T-helper 17 cell (primary cell): ENCODE measurements around the gene PRDM1. TPM values are rescaled to one million over a fixed set of nuclear protein-coding genes. Genes with fewer than 3 reads are reported as not detected.
A peak's percentile ranks its signal among the peaks of the same experiment; 100 is the strongest.

ENCODE experiments used
- ATAC-seq: fragments of 150-1000 bp; cut with Tn5 transposase; 2 replicates; pipeline ENCODE4 v1.10.0; 2021; ENCODE audit warnings: mild to moderate bottlenecking, moderate library complexity
- DNase-seq, 3 donors: peaks; one replicate each; pipeline versions ENCODE4 v3.0.0 to v3.0.0-alpha.2; 2020 to 2021
- H3K9me3 ChIP-seq: one replicate; pipeline ENCODE4 v1.7.0; 2013; ENCODE audit warnings: low read length, mild to moderate bottlenecking; ENCODE audit not compliant: control insufficient read depth, poor library complexity, severe bottlenecking
- H3K27ac Mint-ChIP-seq: one replicate; pipeline ENCODE4 v1.8.0; 2022; ENCODE audit warnings: mild to moderate bottlenecking, moderate library complexity, mixed read lengths
- H3K27me3 Mint-ChIP-seq: one replicate; pipeline ENCODE4 v1.8.0; 2022; ENCODE audit warnings: mixed read lengths
- H3K36me3 Mint-ChIP-seq: one replicate; pipeline ENCODE4 v1.8.0; 2022; ENCODE audit warnings: low read depth, mixed read lengths
- H3K4me1 Mint-ChIP-seq: one replicate; pipeline ENCODE4 v1.8.0; 2022; ENCODE audit warnings: mild to moderate bottlenecking, mixed read lengths
- H3K4me3 Mint-ChIP-seq: one replicate; pipeline ENCODE4 v1.8.0; 2022; ENCODE audit warnings: mild to moderate bottlenecking, moderate library complexity, mixed read lengths
- total RNA-seq, 4 donors: library from RNA in 2 of 4; stranded (reverse) in 2 of 4; gene quantifications; one replicate each; pipeline ENCODE4 v1.2.3 and lab custom pipeline; 2022 to 2026

Gene PRDM1
- total RNA-seq (100 to 1,000 TPM; 122 to 141 TPM), total RNA-seq (lab: John Stamatoyannopoulos, UW) (69.6 to 207 reads per million in 2 donors)

GRCh38 chr6:106085984-106086813 lies at the start of gene PRDM1:
Gene PRDM1 (plus strand): TSS chr6:106086336. CDS start chr6:106086554, 218 bp downstream.
- peak; percentile 95 for ATAC-seq
- peaks cover 79% of the 10 kb centered on the region for H3K4me1 Mint-ChIP-seq
- peak within 1 kb of the TSS; percentile 98 for H3K27ac Mint-ChIP-seq

GRCh38 chr6:106037060-106037459 lies 49.1 kb upstream of the PRDM1 start:
- Mint-ChIP-seq H3K36me3 (peaks cover 2% of the 10 kb centered on the region), H3K27me3 (no peaks in the 10 kb centered on the region), H3K4me3 (no peak overlapping the region), H3K4me1 (no peaks in the 10 kb centered on the region), H3K27ac (no peak overlapping the region)
- ATAC-seq: no peak
- no peak for DNase-seq
- H3K9me3 ChIP-seq: no peaks in the 10 kb centered on the region

More at GRCh38 chr6:106085984-106086813, at the start of gene PRDM1:
- DNase-seq: peak; percentile 75 to 82 (median 77)
- H3K27me3 Mint-ChIP-seq: peaks cover 7% of the 10 kb centered on the region
- H3K4me3 Mint-ChIP-seq: peak within 1 kb of the TSS; percentile 96
- H3K9me3 ChIP-seq: no peaks in the 10 kb centered on the region
- H3K36me3 Mint-ChIP-seq: peaks cover 5% of the 10 kb centered on the region

GRCh38 chr6:106039897-106040592 lies 46.1 kb upstream of the PRDM1 start:
- H3K27ac Mint-ChIP-seq: no peak overlapping the region
- DNase-seq: no peak
- no peaks in the 10 kb centered on the region for H3K36me3 Mint-ChIP-seq
- H3K4me1 Mint-ChIP-seq: no peaks in the 10 kb centered on the region
- H3K4me3 Mint-ChIP-seq: no peak overlapping the region
- ATAC-seq: no peak
- H3K27me3 Mint-ChIP-seq: peaks cover 1% of the 10 kb centered on the region
- no peaks in the 10 kb centered on the region for H3K9me3 ChIP-seq

- no peaks in the 10 kb centered on the region for H3K9me3 ChIP-seq
- no peak overlapping the region for H3K4me3 Mint-ChIP-seq
- H3K27me3 Mint-ChIP-seq: peaks cover 7% of the 10 kb centered on the region
- peaks cover 3% of the 10 kb centered on the region for H3K4me1 Mint-ChIP-seq
- H3K27ac Mint-ChIP-seq: no peak overlapping the region
- no peak for DNase-seq
- H3K36me3 Mint-ChIP-seq: no peaks in the 10 kb centered on the region
- ATAC-seq: no peak
These were observed 42.0 kb upstream of the PRDM1 start for GRCh38 chr6:106044151-106044550.

- Mint-ChIP-seq H3K4me1 (peaks cover 3% of the 10 kb centered on the region), H3K36me3 (no peaks in the 10 kb centered on the region)
- no peak for ATAC-seq
These were observed 41.1 kb upstream of the PRDM1 start for GRCh38 chr6:106045077-106045476.

GRCh38 chr6:106046116-106046853 lies 39.9 kb upstream of the PRDM1 start:
- peaks cover 7% of the 10 kb centered on the region for H3K4me1 Mint-ChIP-seq
- no peak overlapping the region for H3K27ac Mint-ChIP-seq
- no peak for DNase-seq
- H3K9me3 ChIP-seq: no peaks in the 10 kb centered on the region
- no peaks in the 10 kb centered on the region for H3K36me3 Mint-ChIP-seq
- peaks cover 7% of the 10 kb centered on the region for H3K27me3 Mint-ChIP-seq
- no peak overlapping the region for H3K4me3 Mint-ChIP-seq
- ATAC-seq: no peak

More at GRCh38 chr6:106045077-106045476, 41.1 kb upstream of the PRDM1 start:
- no peak for DNase-seq
- no peak overlapping the region for H3K27ac Mint-ChIP-seq
- no peak overlapping the region for H3K4me3 Mint-ChIP-seq
- peaks cover 7% of the 10 kb centered on the region for H3K27me3 Mint-ChIP-seq
- no peaks in the 10 kb centered on the region for H3K9me3 ChIP-seq

GRCh38 chr6:106046854-106047200 lies 39.3 kb upstream of the PRDM1 start:
- H3K4me1 Mint-ChIP-seq: peaks cover 10% of the 10 kb centered on the region
- ATAC-seq: no peak
- H3K27ac Mint-ChIP-seq: no peak overlapping the region
- H3K4me3 Mint-ChIP-seq: no peak overlapping the region
- H3K27me3 Mint-ChIP-seq: peaks cover 7% of the 10 kb centered on the region
- no peaks in the 10 kb centered on the region for H3K9me3 ChIP-seq
- H3K36me3 Mint-ChIP-seq: no peaks in the 10 kb centered on the region
- DNase-seq: no peak

GRCh38 chr6:106048336-106048735 lies 37.8 kb upstream of the PRDM1 start:
- no peak overlapping the region for H3K4me3 Mint-ChIP-seq
- H3K4me1 Mint-ChIP-seq: peaks cover 10% of the 10 kb centered on the region
- H3K27me3 Mint-ChIP-seq: peaks cover 7% of the 10 kb centered on the region
- H3K9me3 ChIP-seq: no peaks in the 10 kb centered on the region
- DNase-seq (no peak), ATAC-seq (no peak)
- no peaks in the 10 kb centered on the region for H3K36me3 Mint-ChIP-seq
- no peak overlapping the region for H3K27ac Mint-ChIP-seq

- no peaks in the 10 kb centered on the region for H3K9me3 ChIP-seq
- H3K36me3 Mint-ChIP-seq: no peaks in the 10 kb centered on the region
- peaks cover 13% of the 10 kb centered on the region for H3K4me1 Mint-ChIP-seq
- ATAC-seq (no peak), DNase-seq (no peak)
- H3K27ac Mint-ChIP-seq: no peak overlapping the region
- peaks cover under 1% of the 10 kb centered on the region for H3K27me3 Mint-ChIP-seq
- no peak overlapping the region for H3K4me3 Mint-ChIP-seq
These were observed 35.6 kb upstream of the PRDM1 start for GRCh38 chr6:106050538-106050937.

GRCh38 chr6:106051226-106051625 lies 34.9 kb upstream of the PRDM1 start:
- no peak overlapping the region for H3K4me3 Mint-ChIP-seq
- DNase-seq (no peak), ATAC-seq (no peak)
- no peaks in the 10 kb centered on the region for H3K9me3 ChIP-seq
- no peaks in the 10 kb centered on the region for H3K27me3 Mint-ChIP-seq
- no peaks in the 10 kb centered on the region for H3K36me3 Mint-ChIP-seq
- H3K27ac Mint-ChIP-seq: no peak overlapping the region
- peaks cover 18% of the 10 kb centered on the region for H3K4me1 Mint-ChIP-seq

- H3K4me1 Mint-ChIP-seq: peaks cover 22% of the 10 kb centered on the region
- no peaks in the 10 kb centered on the region for H3K9me3 ChIP-seq
- H3K27me3 Mint-ChIP-seq: no peaks in the 10 kb centered on the region
- H3K4me3 Mint-ChIP-seq: no peak overlapping the region
- no peak for ATAC-seq
- DNase-seq: no peak
- no peak overlapping the region for H3K27ac Mint-ChIP-seq
- H3K36me3 Mint-ChIP-seq: no peaks in the 10 kb centered on the region
These were observed 32.5 kb upstream of the PRDM1 start for GRCh38 chr6:106053484-106054205.

- Mint-ChIP-seq H3K36me3 (no peaks in the 10 kb centered on the region), H3K27me3 (no peaks in the 10 kb centered on the region), H3K27ac (no peak overlapping the region), H3K4me3 (peak overlapping the region; percentile 28), H3K4me1 (peaks cover 22% of the 10 kb centered on the region)
- DNase-seq (no peak), ATAC-seq (no peak)
- no peaks in the 10 kb centered on the region for H3K9me3 ChIP-seq
These were observed 30.6 kb upstream of the PRDM1 start for GRCh38 chr6:106055489-106055888.
